Cerebellar cortex (tissue), 1 donor: Measurements from ENCODE around the gene PAGE2.
A peak's percentile ranks its signal among the peaks of the same experiment; 100 is the strongest.
"Not testable (repeated sequence)": the region's sequence is repeated elsewhere in the genome, so short reads cannot be mapped to it uniquely, and the experiment has no call there.

Experiments used
- DNase-seq: peaks from one replicate; pipeline ENCODE4 v3.0.0-alpha.2; 2015; ENCODE audit warnings: low spot score

Gene PAGE2

GRCh38 chrX:55088795-55089489 lies at the start of gene PAGE2:
Gene PAGE2 (plus strand): TSS chrX:55089018. CDS start chrX:55090021, 1,003 bp downstream.
- DNase-seq = no peak

- DNase-seq = no peak
Observed at GRCh38 chrX:55039471-55039870, 49.3 kb upstream of the PAGE2 start.

GRCh38 chrX:55041514-55041913 lies 47.3 kb upstream of the PAGE2 start:
- DNase-seq = no peak

- DNase-seq = not testable (repeated sequence)
Observed at GRCh38 chrX:55050599-55050998, 38.2 kb upstream of the PAGE2 start.

- peak; percentile 21 for DNase-seq
Observed at GRCh38 chrX:55056820-55057674, 31.8 kb upstream of the PAGE2 start.

- DNase-seq = peak; percentile 64
Observed at GRCh38 chrX:55057675-55058249, 31.1 kb upstream of the PAGE2 start.

GRCh38 chrX:55067180-55067579 lies 21.6 kb upstream of the PAGE2 start:
- DNase-seq = not testable (repeated sequence)

GRCh38 chrX:55072286-55072685 lies 16.5 kb upstream of the PAGE2 start:
- no peak for DNase-seq

- DNase-seq = no peak
Observed at GRCh38 chrX:55074851-55075467, 13.9 kb upstream of the PAGE2 start, which contains the start of gene PAGE2B. Gene PAGE2B (plus strand): TSS chrX:55075030. CDS start chrX:55076042, 1,012 bp downstream.

GRCh38 chrX:55098691-55099090 lies 9.9 kb downstream of the PAGE2 start:
- DNase-seq = no peak

- DNase-seq = no peak
Observed at GRCh38 chrX:55099162-55099561, 10.3 kb downstream of the PAGE2 start.

- no peak for DNase-seq
Observed at GRCh38 chrX:55102754-55103153, 13.9 kb downstream of the PAGE2 start.

- DNase-seq = no peak
Observed at GRCh38 chrX:55107262-55107661, 18.4 kb downstream of the PAGE2 start.

GRCh38 chrX:55107911-55108310 lies 19.1 kb downstream of the PAGE2 start:
- no peak for DNase-seq

GRCh38 chrX:55109306-55109705 lies 20.5 kb downstream of the PAGE2 start:
- DNase-seq = no peak

- no peak for DNase-seq
Observed at GRCh38 chrX:55111578-55112254, 22.9 kb downstream of the PAGE2 start.

GRCh38 chrX:55116589-55116988 lies 27.8 kb downstream of the PAGE2 start:
- DNase-seq = not testable (repeated sequence)

GRCh38 chrX:55118574-55118973 lies 29.8 kb downstream of the PAGE2 start:
- no peak for DNase-seq

- DNase-seq = no peak
Observed at GRCh38 chrX:55119271-55119670, 30.5 kb downstream of the PAGE2 start.

- no peak for DNase-seq
Observed at GRCh38 chrX:55119712-55120111, 30.9 kb downstream of the PAGE2 start.

- DNase-seq = no peak
Observed at GRCh38 chrX:55120761-55121358, 32.0 kb downstream of the PAGE2 start.
